GM23338 (cell line): Measurements from ENCODE around the gene MCM3. TPM values are rescaled to one million over a fixed set of nuclear protein-coding genes. Genes with fewer than 3 reads are reported as not detected.

Experiments used
- ATAC-seq: fragments of 200-7000 bp; cut with Tn5 transposase; 3 replicates; pipeline ENCODE4 v1.9.1; 2020
- DNase-seq: peaks from one replicate; pipeline ENCODE4 v3.0.0-alpha.2; 2015; ENCODE audit warnings: low spot score
- H2AFZ ChIP-seq: fragments of 200-600 bp; sonication (generic); 2 replicates; pipeline ENCODE4 v1.8.0; 2016; ENCODE audit warnings: antibody characterized with exemption, mild to moderate bottlenecking, moderate library complexity
- H3F3A ChIP-seq: fragments of 200-600 bp; sonication (generic); replicated peaks from 2 replicates; pipeline ENCODE4 v1.8.0; 2017; ENCODE audit warnings: antibody characterized with exemption, mixed run types, low read depth
- H3K27ac ChIP-seq: fragments of 200-600 bp; sonication (generic); 2 replicates; pipeline ENCODE4 v1.6.1; 2016; ENCODE audit warnings: low read depth
- H3K27me3 ChIP-seq: fragments of 200-600 bp; sonication (generic); 2 replicates; pipeline ENCODE4 v1.8.0; 2016; ENCODE audit warnings: mild to moderate bottlenecking, mixed run types, moderate library complexity; ENCODE audit not compliant: insufficient read depth
- H3K36me3 ChIP-seq: fragments of 200-600 bp; sonication (generic); 2 replicates; pipeline ENCODE4 v1.8.0; 2016; ENCODE audit warnings: mild to moderate bottlenecking; ENCODE audit not compliant: insufficient read depth
- H3K4me1 ChIP-seq: fragments of 200-600 bp; sonication (generic); 2 replicates; pipeline ENCODE4 v1.8.0; 2016; ENCODE audit warnings: mild to moderate bottlenecking, moderate library complexity; ENCODE audit not compliant: insufficient read depth
- H3K4me2 ChIP-seq: fragments of 200-600 bp; sonication (generic); 2 replicates; pipeline ENCODE4 v1.7.1; 2017; ENCODE audit warnings: mixed run types
- H3K4me3 ChIP-seq: fragments of 200-600 bp; sonication (generic); 2 replicates; pipeline ENCODE4 v1.6.1; 2016; ENCODE audit warnings: mixed run types
- H3K79me2 ChIP-seq: fragments of 200-600 bp; sonication (generic); replicated peaks from 2 replicates; pipeline ENCODE4 v1.8.0; 2017; ENCODE audit warnings: mild to moderate bottlenecking; ENCODE audit not compliant: insufficient read depth
- H3K9me2 ChIP-seq: fragments of 200-600 bp; sonication (generic); 2 replicates; pipeline ENCODE4 v1.8.0; 2017; ENCODE audit not compliant: insufficient read depth
- H4K20me1 ChIP-seq: fragments of 200-600 bp; sonication (generic); replicated peaks from 2 replicates; pipeline ENCODE4 v1.8.0; 2017; ENCODE audit warnings: mild to moderate bottlenecking; ENCODE audit not compliant: insufficient read depth
- H3K27ac Mint-ChIP-seq: 2 replicates; pipeline ENCODE4 v1.8.0; 2020; ENCODE audit warnings: inconsistent platforms, mild to moderate bottlenecking, moderate library complexity, mixed read lengths
- H3K27me3 Mint-ChIP-seq: 3 replicates; pipeline ENCODE4 v1.8.0; 2022; ENCODE audit warnings: low read depth, mild to moderate bottlenecking, moderate library complexity, mixed read lengths, inconsistent platforms; ENCODE audit not compliant: insufficient read depth, poor library complexity
- H3K36me3 Mint-ChIP-seq: 3 replicates; pipeline ENCODE4 v1.8.0; 2021; ENCODE audit warnings: low read depth, mild to moderate bottlenecking, inconsistent platforms, moderate library complexity, mixed read lengths
- H3K4me1 Mint-ChIP-seq: 3 replicates; pipeline ENCODE4 v1.8.0; 2020; ENCODE audit warnings: mild to moderate bottlenecking, inconsistent platforms, mixed read lengths
- H3K4me3 Mint-ChIP-seq: 3 replicates; pipeline ENCODE4 v1.8.0; 2021; ENCODE audit warnings: moderate library complexity, mild to moderate bottlenecking, inconsistent platforms, mixed read lengths
- H3K9me3 Mint-ChIP-seq: 3 replicates; pipeline ENCODE4 v1.8.0; 2020; ENCODE audit warnings: moderate library complexity, mild to moderate bottlenecking, inconsistent platforms, mixed read lengths
- CREB1 ChIP-seq: fragments of 250-450 bp; sonication (Bioruptor Pico); IDR thresholded peaks from 2 replicates; pipeline ENCODE4 v1.5.0; 2020; ENCODE audit warnings: low read depth, mild to moderate bottlenecking, moderate library complexity
- EZH2 ChIP-seq: fragments of 200-600 bp; sonication (generic); IDR thresholded peaks from one replicate; pipeline ENCODE4 v1.8.0; 2017; ENCODE audit warnings: antibody characterized with exemption, mild to moderate bottlenecking, low read depth; ENCODE audit not compliant: unreplicated experiment
- EZH2phosphoT487 ChIP-seq: fragments of 200-600 bp; sonication (generic); IDR thresholded peaks from one replicate; pipeline ENCODE4 v1.8.1; 2018; ENCODE audit warnings: antibody characterized with exemption; ENCODE audit not compliant: unreplicated experiment
- JUNB ChIP-seq: IDR thresholded peaks from one replicate; pipeline ENCODE4 v1.6.1; 2016; ENCODE audit warnings: antibody characterized with exemption; ENCODE audit not compliant: unreplicated experiment
- NANOG ChIP-seq: IDR thresholded peaks from 2 replicates; pipeline ENCODE4 v1.6.1; 2016; ENCODE audit warnings: antibody characterized with exemption, borderline replicate concordance
- POLR2AphosphoS5 ChIP-seq: IDR thresholded peaks from 2 replicates; pipeline ENCODE4 v1.6.1; 2016; ENCODE audit warnings: antibody characterized with exemption, low read depth
- STAT1 ChIP-seq: IDR thresholded peaks from one replicate; pipeline ENCODE4 v1.6.1; 2016; ENCODE audit warnings: antibody characterized with exemption; ENCODE audit not compliant: unreplicated experiment
- polyA plus RNA-seq: library from polyadenylated mRNA; unstranded; fragments of >200 nt; fragmentation: Nextera tagmentation; extraction: Ambion mirVana; gene quantifications from 2 replicates; pipeline ENCODE4 v1.2.1, GENCODE V29; 2016
- total RNA-seq: library from RNA; depleted of rRNA; stranded (reverse); fragments of >200 nt; shearing (Covaris generic); gene quantifications from 2 replicates; pipeline ENCODE4 v1.2.3, GENCODE V29; 2014
- TF ChIP-seq, protein P1 (sequence below): IDR thresholded peaks from one replicate; pipeline ENCODE4 v1.6.1; 2018; ENCODE audit warnings: antibody characterized with exemption; ENCODE audit not compliant: unreplicated experiment
- TF ChIP-seq, protein P2 (sequence below), 2 experiments: fragments of 200-600 bp in 1 of 2; sonication (generic) in 1 of 2; conservative IDR thresholded peaks; 2 replicates each; pipeline versions ENCODE4 v1.5.1 to v1.6.1; 2016 to 2017; ENCODE audit warnings: antibody characterized with exemption in 2 of 2, low read depth in 2 of 2, mild to moderate bottlenecking in 2 of 2, moderate library complexity in 1 of 2
- TF ChIP-seq, protein P3 (sequence below): IDR thresholded peaks from 2 replicates; pipeline ENCODE4 v1.6.1; 2016; ENCODE audit warnings: antibody characterized with exemption

The MCM3 gene
- total and polyA plus RNA-seq, 2 experiments from 2014 or later, result 157 to 369 TPM

GRCh38 chr6:52260634-52261033 is 23.9 kb downstream of the MCM3 start (continued):
- TF ChIP-seq, protein P1, sequence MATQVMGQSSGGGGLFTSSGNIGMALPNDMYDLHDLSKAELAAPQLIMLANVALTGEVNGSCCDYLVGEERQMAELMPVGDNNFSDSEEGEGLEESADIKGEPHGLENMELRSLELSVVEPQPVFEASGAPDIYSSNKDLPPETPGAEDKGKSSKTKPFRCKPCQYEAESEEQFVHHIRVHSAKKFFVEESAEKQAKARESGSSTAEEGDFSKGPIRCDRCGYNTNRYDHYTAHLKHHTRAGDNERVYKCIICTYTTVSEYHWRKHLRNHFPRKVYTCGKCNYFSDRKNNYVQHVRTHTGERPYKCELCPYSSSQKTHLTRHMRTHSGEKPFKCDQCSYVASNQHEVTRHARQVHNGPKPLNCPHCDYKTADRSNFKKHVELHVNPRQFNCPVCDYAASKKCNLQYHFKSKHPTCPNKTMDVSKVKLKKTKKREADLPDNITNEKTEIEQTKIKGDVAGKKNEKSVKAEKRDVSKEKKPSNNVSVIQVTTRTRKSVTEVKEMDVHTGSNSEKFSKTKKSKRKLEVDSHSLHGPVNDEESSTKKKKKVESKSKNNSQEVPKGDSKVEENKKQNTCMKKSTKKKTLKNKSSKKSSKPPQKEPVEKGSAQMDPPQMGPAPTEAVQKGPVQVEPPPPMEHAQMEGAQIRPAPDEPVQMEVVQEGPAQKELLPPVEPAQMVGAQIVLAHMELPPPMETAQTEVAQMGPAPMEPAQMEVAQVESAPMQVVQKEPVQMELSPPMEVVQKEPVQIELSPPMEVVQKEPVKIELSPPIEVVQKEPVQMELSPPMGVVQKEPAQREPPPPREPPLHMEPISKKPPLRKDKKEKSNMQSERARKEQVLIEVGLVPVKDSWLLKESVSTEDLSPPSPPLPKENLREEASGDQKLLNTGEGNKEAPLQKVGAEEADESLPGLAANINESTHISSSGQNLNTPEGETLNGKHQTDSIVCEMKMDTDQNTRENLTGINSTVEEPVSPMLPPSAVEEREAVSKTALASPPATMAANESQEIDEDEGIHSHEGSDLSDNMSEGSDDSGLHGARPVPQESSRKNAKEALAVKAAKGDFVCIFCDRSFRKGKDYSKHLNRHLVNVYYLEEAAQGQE, result no peak

GRCh38 chr6:52255434-52255833 is 29.1 kb downstream of the MCM3 start:
- H3K79me2 ChIP-seq, result no peaks in the 10 kb centered on the region
- no peaks in the 10 kb centered on the region for H3F3A ChIP-seq
- no peaks in the 10 kb centered on the region for H3K36me3 ChIP-seq
- H3K4me3 ChIP-seq, result no peak overlapping the region
- DNase-seq (peak; percentile 11), ATAC-seq (no peak; the same call in 2 of the 3 replicates)
- H3K27ac Mint-ChIP-seq, result no peak overlapping the region
- peaks cover 9% of the 10 kb centered on the region; the same call in 2 of the 3 replicates for H3K36me3 Mint-ChIP-seq
- peaks cover 3% of the 10 kb centered on the region for H3K27me3 Mint-ChIP-seq
- H3K9me2 ChIP-seq, result peaks cover 8% of the 10 kb centered on the region; the same call in 1 of the 2 replicates
- no peaks in the 10 kb centered on the region for H4K20me1 ChIP-seq
- no peak overlapping the region for H2AFZ ChIP-seq
- no peak overlapping the region for H3K4me3 Mint-ChIP-seq
- H3K9me3 Mint-ChIP-seq, result peaks cover 4% of the 10 kb centered on the region; the same call in 2 of the 3 replicates
- H3K4me1 ChIP-seq, result no peaks in the 10 kb centered on the region
- no peak overlapping the region for H3K4me2 ChIP-seq
- no peaks in the 10 kb centered on the region for H3K4me1 Mint-ChIP-seq
- no peak overlapping the region for H3K27ac ChIP-seq
- no peaks in the 10 kb centered on the region for H3K27me3 ChIP-seq
- TF ChIP-seq, protein P2, sequence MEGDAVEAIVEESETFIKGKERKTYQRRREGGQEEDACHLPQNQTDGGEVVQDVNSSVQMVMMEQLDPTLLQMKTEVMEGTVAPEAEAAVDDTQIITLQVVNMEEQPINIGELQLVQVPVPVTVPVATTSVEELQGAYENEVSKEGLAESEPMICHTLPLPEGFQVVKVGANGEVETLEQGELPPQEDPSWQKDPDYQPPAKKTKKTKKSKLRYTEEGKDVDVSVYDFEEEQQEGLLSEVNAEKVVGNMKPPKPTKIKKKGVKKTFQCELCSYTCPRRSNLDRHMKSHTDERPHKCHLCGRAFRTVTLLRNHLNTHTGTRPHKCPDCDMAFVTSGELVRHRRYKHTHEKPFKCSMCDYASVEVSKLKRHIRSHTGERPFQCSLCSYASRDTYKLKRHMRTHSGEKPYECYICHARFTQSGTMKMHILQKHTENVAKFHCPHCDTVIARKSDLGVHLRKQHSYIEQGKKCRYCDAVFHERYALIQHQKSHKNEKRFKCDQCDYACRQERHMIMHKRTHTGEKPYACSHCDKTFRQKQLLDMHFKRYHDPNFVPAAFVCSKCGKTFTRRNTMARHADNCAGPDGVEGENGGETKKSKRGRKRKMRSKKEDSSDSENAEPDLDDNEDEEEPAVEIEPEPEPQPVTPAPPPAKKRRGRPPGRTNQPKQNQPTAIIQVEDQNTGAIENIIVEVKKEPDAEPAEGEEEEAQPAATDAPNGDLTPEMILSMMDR (conservative IDR thresholded peaks at IDR 0.05; ENCODE audit: low read depth in 2 of 2), result no peak
- TF ChIP-seq NANOG (no peak), POLR2AphosphoS5 (no peak), STAT1 (no peak), EZH2phosphoT487 (no peak), JUNB (no peak), CREB1 (CRISPR knock-in tag) (no peak), EZH2 (no peak)
- TF ChIP-seq, protein P3, sequence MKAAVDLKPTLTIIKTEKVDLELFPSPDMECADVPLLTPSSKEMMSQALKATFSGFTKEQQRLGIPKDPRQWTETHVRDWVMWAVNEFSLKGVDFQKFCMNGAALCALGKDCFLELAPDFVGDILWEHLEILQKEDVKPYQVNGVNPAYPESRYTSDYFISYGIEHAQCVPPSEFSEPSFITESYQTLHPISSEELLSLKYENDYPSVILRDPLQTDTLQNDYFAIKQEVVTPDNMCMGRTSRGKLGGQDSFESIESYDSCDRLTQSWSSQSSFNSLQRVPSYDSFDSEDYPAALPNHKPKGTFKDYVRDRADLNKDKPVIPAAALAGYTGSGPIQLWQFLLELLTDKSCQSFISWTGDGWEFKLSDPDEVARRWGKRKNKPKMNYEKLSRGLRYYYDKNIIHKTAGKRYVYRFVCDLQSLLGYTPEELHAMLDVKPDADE, result no peak
- TF ChIP-seq, protein P1, result no peak
